ENCODE measurements around the gene CPNE8. TPM values are rescaled to one million over a fixed set of nuclear protein-coding genes. Genes with fewer than 3 reads are reported as not detected.

Gene CPNE8
- total and polyA plus RNA-seq, 10 of the 15 experiments (the other 5 are each of a cell fraction or from before 2014, with no cell fraction given): 11.3 to 38.4 (median 18.9) TPM

DNA sequence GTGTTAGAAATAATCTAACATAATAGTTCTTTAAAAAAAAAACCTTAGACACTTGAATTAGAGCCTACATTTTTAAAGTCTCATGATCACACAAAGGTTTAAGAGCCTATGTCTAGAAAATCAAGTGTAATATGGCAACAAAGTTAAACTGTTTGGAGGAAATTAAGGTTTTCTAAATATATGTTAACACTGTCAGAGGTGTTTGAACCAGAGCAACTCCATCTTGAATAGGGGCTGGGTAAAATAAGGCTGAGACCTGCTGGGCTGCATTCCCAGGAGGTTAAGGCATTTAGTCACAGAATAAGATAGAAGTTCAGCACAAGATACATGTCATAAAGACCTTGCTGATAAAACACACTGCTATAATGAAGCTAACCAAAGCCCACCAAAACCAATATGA, 12.4 kb downstream of the CPNE8 start (continued):
- TF ChIP-seq, protein P1, sequence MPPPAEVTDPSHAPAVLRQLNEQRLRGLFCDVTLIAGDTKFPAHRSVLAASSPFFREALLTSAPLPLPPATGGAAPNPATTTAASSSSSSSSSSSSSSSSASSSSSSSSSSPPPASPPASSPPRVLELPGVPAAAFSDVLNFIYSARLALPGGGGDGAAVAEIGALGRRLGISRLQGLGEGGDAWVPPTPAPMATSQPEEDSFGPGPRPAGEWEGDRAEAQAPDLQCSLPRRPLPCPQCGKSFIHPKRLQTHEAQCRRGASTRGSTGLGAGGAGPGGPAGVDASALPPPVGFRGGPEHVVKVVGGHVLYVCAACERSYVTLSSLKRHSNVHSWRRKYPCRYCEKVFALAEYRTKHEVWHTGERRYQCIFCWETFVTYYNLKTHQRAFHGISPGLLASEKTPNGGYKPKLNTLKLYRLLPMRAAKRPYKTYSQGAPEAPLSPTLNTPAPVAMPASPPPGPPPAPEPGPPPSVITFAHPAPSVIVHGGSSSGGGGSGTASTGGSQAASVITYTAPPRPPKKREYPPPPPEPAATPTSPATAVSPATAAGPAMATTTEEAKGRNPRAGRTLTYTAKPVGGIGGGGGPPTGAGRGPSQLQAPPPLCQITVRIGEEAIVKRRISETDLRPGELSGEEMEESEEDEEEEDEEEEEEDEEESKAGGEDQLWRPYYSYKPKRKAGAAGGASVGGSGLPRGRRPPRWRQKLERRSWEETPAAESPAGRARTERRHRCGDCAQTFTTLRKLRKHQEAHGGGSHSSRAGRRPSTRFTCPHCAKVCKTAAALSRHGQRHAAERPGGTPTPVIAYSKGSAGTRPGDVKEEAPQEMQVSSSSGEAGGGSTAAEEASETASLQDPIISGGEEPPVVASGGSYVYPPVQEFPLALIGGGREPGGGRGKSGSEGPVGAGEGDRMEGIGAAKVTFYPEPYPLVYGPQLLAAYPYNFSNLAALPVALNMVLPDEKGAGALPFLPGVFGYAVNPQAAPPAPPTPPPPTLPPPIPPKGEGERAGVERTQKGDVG (CRISPR knock-in tag; IDR thresholded peaks at IDR 0.05): 0 out of 2 replicates have a peak, but pooled peaks have one; percentile 71

DNA sequence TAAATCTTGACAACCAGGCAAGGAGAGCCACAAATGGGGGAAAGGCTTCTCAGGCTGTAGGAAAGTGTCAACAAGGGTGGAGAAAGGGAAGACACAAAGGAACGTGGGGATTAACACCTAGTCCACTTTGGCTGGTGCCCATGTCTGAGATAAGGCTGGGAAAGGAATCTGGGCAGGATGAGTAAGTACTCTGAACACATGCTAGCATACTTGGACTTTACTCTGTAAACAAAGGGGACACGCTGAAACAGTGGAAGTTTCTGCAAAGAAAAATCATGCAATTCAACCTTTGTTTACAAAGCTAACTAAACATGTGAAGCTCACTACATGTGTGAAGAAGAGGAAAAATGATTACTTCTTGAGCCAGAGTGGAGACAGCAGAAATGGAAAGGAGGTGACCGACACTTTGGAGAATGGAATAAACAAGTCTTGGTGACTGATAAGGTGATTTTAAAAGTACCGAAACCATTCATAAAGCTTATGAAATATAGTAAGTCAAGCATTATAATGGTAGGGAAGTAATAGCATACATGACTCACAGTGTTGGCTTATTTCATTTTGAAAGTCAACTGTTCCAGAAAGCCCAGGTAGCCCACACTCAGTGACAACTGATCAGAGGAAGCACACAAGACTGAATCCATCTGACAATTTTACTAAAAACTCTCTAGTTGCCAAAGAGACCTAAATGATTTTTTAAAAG, 13.2 kb downstream of the CPNE8 start:
- ChIA-PET CTCF (interaction anchor here (1.0 to 1.2 kb wide), 2 partner anchors 10 to 14 kb away, joined by 3 to 7 read pairs; partner anchors contain the start of gene CPNE8), POLR2A (interaction anchor here (0.5 to 1.2 kb wide), 3 partner anchors 12 to 120 kb away, joined by 3 read pairs; no protein-coding TSS in a partner anchor), RAD21 (ENCODE audit: unreplicated experiment) (interaction anchor here (1.0 to 6.2 kb wide), 6 partner anchors 9 to 116 kb away, joined by 3 to 78 read pairs (median 3); partner anchors contain the start of gene CPNE8), SMC1A (ENCODE audit: uncharacterized antibody, unreplicated experiment) (interaction anchor here (0.6 to 4.7 kb wide), 11 partner anchors 9 to 561 kb away, joined by 3 to 66 read pairs (median 4); partner anchors contain the start of gene CPNE8)
- H3K27ac ChIP-seq (ENCODE audit: control insufficient read depth, insufficient read depth): peak overlapping the region; percentile 5; the same call in 1 of the 2 replicates
- intact Hi-C loops (cut with micrococcal nuclease; ENCODE audit: unreplicated experiment): no loop called here
- H3K36me3 ChIP-seq (ENCODE audit: control insufficient read depth in 2 of 2, insufficient read depth in 2 of 2, low read length in 1 of 2): no peaks in the 10 kb centered on the region
- H3K9ac ChIP-seq (ENCODE audit: control insufficient read depth, insufficient read depth, low read length): no peak overlapping the region
- no peaks in the 10 kb centered on the region for H3K4me1 ChIP-seq (ENCODE audit: control insufficient read depth, insufficient read depth, low read length)
- no peaks in the 10 kb centered on the region for H4K20me1 ChIP-seq (ENCODE audit: control insufficient read depth, insufficient read depth)
- peak; percentile 84 for ATAC-seq
- no peaks in the 10 kb centered on the region for H3K9me3 ChIP-seq (replicated peaks; ENCODE audit: control insufficient read depth, insufficient read depth, low read length)
- FAIRE-seq: peak; percentile 65
- H3K79me2 ChIP-seq (ENCODE audit: control insufficient read depth, insufficient read depth, low read length): peaks cover 45% of the 10 kb centered on the region
- in situ Hi-C loops (cut with MboI): loop anchor here (25.0 kb wide), 3 partner anchors 105 to 720 kb away; partner anchors contain the start of genes ABCD2 and KIF21A
- no TSS peak for BruUV-seq (replicated peaks)
- H3K4me2 ChIP-seq (ENCODE audit: control insufficient read depth, insufficient read depth): no peak overlapping the region
- no peaks in the 10 kb centered on the region for H3K27me3 ChIP-seq (replicated peaks in 1 of 2; ENCODE audit: control insufficient read depth in 2 of 2, insufficient read depth in 2 of 2, low read length in 1 of 2)
- H2AFZ ChIP-seq (ENCODE audit: control insufficient read depth, low read depth, low read length): no peak overlapping the region
- no peak overlapping the region for H3K4me3 ChIP-seq
- no peak for DNase-seq (ENCODE audit: low read depth, low spot score)
- WGBS (ENCODE audit: insufficient coverage, insufficient replicate concordance, low lambda C conversion rate, missing lambda C conversion rate): 33% methylated on average over 4 of the region's 4 CpGs
- no peak for TF ChIP-seq POLR2AphosphoS5 (IDR thresholded peaks at IDR 0.05; ENCODE audit: low read length)
- 0 out of 2 replicates have a peak, but pooled peaks have one; percentile 11 for TF ChIP-seq CREM (IDR thresholded peaks at IDR 0.05; ENCODE audit: low read depth)
- no peak for TF ChIP-seq RCOR1 (conservative IDR thresholded peaks at IDR 0.05; ENCODE audit: low read depth, low read length)
- no peak for TF ChIP-seq EP300 (IDR thresholded peaks at IDR 0.05; ENCODE audit: borderline replicate concordance in 1 of 2, control insufficient read depth in 1 of 2, low read depth in 2 of 2, low read length in 2 of 2)
- TF ChIP-seq, protein P2, sequence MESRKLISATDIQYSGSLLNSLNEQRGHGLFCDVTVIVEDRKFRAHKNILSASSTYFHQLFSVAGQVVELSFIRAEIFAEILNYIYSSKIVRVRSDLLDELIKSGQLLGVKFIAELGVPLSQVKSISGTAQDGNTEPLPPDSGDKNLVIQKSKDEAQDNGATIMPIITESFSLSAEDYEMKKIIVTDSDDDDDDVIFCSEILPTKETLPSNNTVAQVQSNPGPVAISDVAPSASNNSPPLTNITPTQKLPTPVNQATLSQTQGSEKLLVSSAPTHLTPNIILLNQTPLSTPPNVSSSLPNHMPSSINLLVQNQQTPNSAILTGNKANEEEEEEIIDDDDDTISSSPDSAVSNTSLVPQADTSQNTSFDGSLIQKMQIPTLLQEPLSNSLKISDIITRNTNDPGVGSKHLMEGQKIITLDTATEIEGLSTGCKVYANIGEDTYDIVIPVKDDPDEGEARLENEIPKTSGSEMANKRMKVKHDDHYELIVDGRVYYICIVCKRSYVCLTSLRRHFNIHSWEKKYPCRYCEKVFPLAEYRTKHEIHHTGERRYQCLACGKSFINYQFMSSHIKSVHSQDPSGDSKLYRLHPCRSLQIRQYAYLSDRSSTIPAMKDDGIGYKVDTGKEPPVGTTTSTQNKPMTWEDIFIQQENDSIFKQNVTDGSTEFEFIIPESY (IDR thresholded peaks at IDR 0.05): no peak
- TF ChIP-seq FOS (IDR thresholded peaks at IDR 0.05; ENCODE audit: borderline replicate concordance, extremely low read depth, insufficient read length): no peak
- TF ChIP-seq, protein P3, sequence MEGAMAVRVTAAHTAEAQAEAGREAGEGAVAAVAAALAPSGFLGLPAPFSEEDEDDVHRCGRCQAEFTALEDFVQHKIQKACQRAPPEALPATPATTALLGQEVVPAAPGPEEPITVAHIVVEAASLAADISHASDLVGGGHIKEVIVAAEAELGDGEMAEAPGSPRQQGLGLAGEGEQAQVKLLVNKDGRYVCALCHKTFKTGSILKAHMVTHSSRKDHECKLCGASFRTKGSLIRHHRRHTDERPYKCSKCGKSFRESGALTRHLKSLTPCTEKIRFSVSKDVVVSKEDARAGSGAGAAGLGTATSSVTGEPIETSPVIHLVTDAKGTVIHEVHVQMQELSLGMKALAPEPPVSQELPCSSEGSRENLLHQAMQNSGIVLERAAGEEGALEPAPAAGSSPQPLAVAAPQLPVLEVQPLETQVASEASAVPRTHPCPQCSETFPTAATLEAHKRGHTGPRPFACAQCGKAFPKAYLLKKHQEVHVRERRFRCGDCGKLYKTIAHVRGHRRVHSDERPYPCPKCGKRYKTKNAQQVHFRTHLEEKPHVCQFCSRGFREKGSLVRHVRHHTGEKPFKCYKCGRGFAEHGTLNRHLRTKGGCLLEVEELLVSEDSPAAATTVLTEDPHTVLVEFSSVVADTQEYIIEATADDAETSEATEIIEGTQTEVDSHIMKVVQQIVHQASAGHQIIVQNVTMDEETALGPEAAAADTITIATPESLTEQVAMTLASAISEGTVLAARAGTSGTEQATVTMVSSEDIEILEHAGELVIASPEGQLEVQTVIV (IDR thresholded peaks at IDR 0.05; ENCODE audit: borderline replicate concordance, partially characterized antibody): no peak
- TF ChIP-seq, protein P4, sequence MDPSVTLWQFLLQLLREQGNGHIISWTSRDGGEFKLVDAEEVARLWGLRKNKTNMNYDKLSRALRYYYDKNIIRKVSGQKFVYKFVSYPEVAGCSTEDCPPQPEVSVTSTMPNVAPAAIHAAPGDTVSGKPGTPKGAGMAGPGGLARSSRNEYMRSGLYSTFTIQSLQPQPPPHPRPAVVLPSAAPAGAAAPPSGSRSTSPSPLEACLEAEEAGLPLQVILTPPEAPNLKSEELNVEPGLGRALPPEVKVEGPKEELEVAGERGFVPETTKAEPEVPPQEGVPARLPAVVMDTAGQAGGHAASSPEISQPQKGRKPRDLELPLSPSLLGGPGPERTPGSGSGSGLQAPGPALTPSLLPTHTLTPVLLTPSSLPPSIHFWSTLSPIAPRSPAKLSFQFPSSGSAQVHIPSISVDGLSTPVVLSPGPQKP (IDR thresholded peaks at IDR 0.05; ENCODE audit: low read depth, low read length): no peak
- no peak for TF ChIP-seq KAT2A (conservative IDR thresholded peaks at IDR 0.05; ENCODE audit: control insufficient read depth, low read depth, low read length)
